K562 (cell line): ENCODE results near the gene RNF150. TPM values are rescaled to one million over a fixed set of nuclear protein-coding genes. Genes with fewer than 3 reads are reported as not detected.

Source experiments
- ATAC-seq: fragments of 200-7000 bp; cut with Tn5 transposase; 3 replicates; pipeline ENCODE4 v1.9.1; 2020; ENCODE audit warnings: moderate library complexity
- BruUV-seq: library from RNA; stranded (reverse); fragments of 400-500 nt; replicated peaks from 2 replicates; lab custom pipeline; 2021; lab: Mats Ljungman, UMichigan
- CTCF ChIA-PET: fragments of 300-600 bp; formaldehyde crosslinking; extraction: SDS; loops from one replicate; lab custom pipeline; 2021; ENCODE audit warnings: low intra/inter-chr PET ratio; lab: Yijun Ruan, JAX
- POLR2A ChIA-PET: fragments of 300-600, 350-650 bp; sonication (Branson Sonifier 250); formaldehyde crosslinking; extraction: SDS; loops from one replicate; lab custom pipeline; 2021; ENCODE audit warnings: antibody characterized with exemption, inconsistent platforms; lab: Yijun Ruan, JAX
- DNase-seq, 4 experiments: peaks; one replicate each; pipeline versions ENCODE4 v3.0.0 to v3.0.0-alpha.2; 2011 to 2018; ENCODE audit warnings: low spot score in 3 of 4, mixed read lengths in 3 of 4; ENCODE audit errors: extremely low read depth in 1 of 4
- FAIRE-seq: peaks from 2 replicates; lab custom pipeline; 2011; peaks lifted over from hg19 to GRCh38; lab: Jason Lieb, UNC
- H2AFZ ChIP-seq: 2 replicates; pipeline ENCODE4 v1.6.0; 2011; ENCODE audit warnings: low read depth, low read length, control low read depth, inconsistent platforms
- H3K27ac ChIP-seq: fragments of 200-600 bp; 3 replicates; pipeline ENCODE4 v1.8.0; 2011; ENCODE audit warnings: low read depth, mild to moderate bottlenecking, control low read depth, inconsistent platforms, low read length, moderate library complexity, mixed read lengths; ENCODE audit errors: extremely low read depth
- H3K27me3 ChIP-seq, 2 experiments: fragments of 300-600 bp in 1 of 2; 2 replicates in 1 of 2; 3 replicates in 1 of 2; pipeline versions ENCODE4 v1.6.0 to v1.8.0; 2011; ENCODE audit warnings: inconsistent platforms in 2 of 2, low read length in 2 of 2, mild to moderate bottlenecking in 1 of 2, mixed read lengths in 1 of 2, moderate library complexity in 1 of 2; ENCODE audit not compliant: control insufficient read depth in 2 of 2, insufficient read depth in 2 of 2
- H3K36me3 ChIP-seq: fragments of 300-600 bp; 3 replicates; pipeline ENCODE4 v1.8.0; 2011; ENCODE audit warnings: mild to moderate bottlenecking, low read length, inconsistent platforms; ENCODE audit not compliant: control insufficient read depth, insufficient read depth
- H3K4me1 ChIP-seq, 2 experiments: fragments of 200-600 bp in 1 of 2; replicated peaks in 1 of 2; 2 replicates in 1 of 2; 3 replicates in 1 of 2; pipeline versions ENCODE4 v1.5.1 to v1.8.0; 2011; ENCODE audit warnings: inconsistent platforms in 2 of 2, low read length in 2 of 2, mild to moderate bottlenecking in 1 of 2, mixed read lengths in 1 of 2, moderate library complexity in 1 of 2; ENCODE audit not compliant: control insufficient read depth in 2 of 2, insufficient read depth in 2 of 2
- H3K4me2 ChIP-seq: 2 replicates; pipeline ENCODE4 v1.6.1; 2011; ENCODE audit warnings: low read length, control low read depth, inconsistent platforms, mixed read lengths; ENCODE audit not compliant: insufficient read depth
- H3K4me3 ChIP-seq: fragments of 200-600 bp; sonication (generic), shearing (Covaris generic); 2 replicates; pipeline ENCODE4 v1.5.1; 2016; ENCODE audit warnings: control low read depth, inconsistent platforms
- H3K79me2 ChIP-seq: fragments of 200-600 bp; 3 replicates; pipeline ENCODE4 v1.8.0; 2011; ENCODE audit warnings: low read length, inconsistent platforms; ENCODE audit not compliant: control insufficient read depth, insufficient read depth
- H3K9ac ChIP-seq, 2 experiments: 2 replicates each; pipeline versions ENCODE4 v1.6.0 to v1.6.1; 2011; ENCODE audit warnings: low read depth in 2 of 2, low read length in 2 of 2, control low read depth in 1 of 2, inconsistent platforms in 1 of 2, mild to moderate bottlenecking in 1 of 2, mixed read lengths in 1 of 2; ENCODE audit not compliant: insufficient read depth in 1 of 2
- H3K9me1 ChIP-seq: one replicate; pipeline ENCODE4 v1.6.0; 2011; ENCODE audit warnings: inconsistent platforms, mild to moderate bottlenecking, low read length, moderate library complexity; ENCODE audit not compliant: control insufficient read depth, insufficient read depth
- H3K9me3 ChIP-seq: replicated peaks from 2 replicates; pipeline ENCODE4 v1.5.1; 2011; ENCODE audit warnings: low read depth, low read length, inconsistent platforms; ENCODE audit not compliant: control insufficient read depth, insufficient read depth
- H4K20me1 ChIP-seq: replicated peaks from 2 replicates; pipeline ENCODE4 v1.6.1; 2011; ENCODE audit warnings: low read length, inconsistent platforms, mixed read lengths; ENCODE audit not compliant: control insufficient read depth, insufficient read depth
- DIDO1 ChIP-seq: fragments of 450-650 bp; IDR thresholded peaks from 2 replicates; pipeline ENCODE4 v1.6.1; 2016; ENCODE audit warnings: low read depth, missing biosample characterization, missing genetic modification characterization
- ETV5 ChIP-seq: sonication (generic); formaldehyde crosslinking; IDR thresholded peaks from 2 replicates; pipeline ENCODE4 v1.4.0; 2020; ENCODE audit warnings: low read depth, mild to moderate bottlenecking, missing genetic modification reagents
- HLTF ChIP-seq: fragments of 450-650 bp; IDR thresholded peaks from 2 replicates; pipeline ENCODE4 v1.6.1; 2016
- HNRNPH1 ChIP-seq: fragments of 200-400 bp; formaldehyde crosslinking; optimal IDR thresholded peaks from 2 replicates; pipeline ENCODE3; 2017; ENCODE audit warnings: low read depth, mild to moderate bottlenecking, low read length, moderate library complexity
- KHSRP ChIP-seq: fragments of 450-650 bp; IDR thresholded peaks from 2 replicates; pipeline ENCODE4 v1.6.1; 2017
- MAFF ChIP-seq: IDR thresholded peaks from 2 replicates; pipeline ENCODE4 v1.6.1; 2012; ENCODE audit warnings: low read length, improper control_type of control experiment
- PPARD ChIP-seq: fragments of 250-450 bp; sonication (Bioruptor Pico); IDR thresholded peaks from 2 replicates; pipeline ENCODE4 v1.8.0; 2022; ENCODE audit warnings: inconsistent platforms, mild to moderate bottlenecking, moderate library complexity
- RUNX1 ChIP-seq: sonication (generic); IDR thresholded peaks from 2 replicates; pipeline ENCODE4 v1.6.1; 2016; ENCODE audit warnings: antibody characterized with exemption, low read depth
- WHSC1 ChIP-seq: IDR thresholded peaks from one replicate; pipeline ENCODE4 v1.6.1; 2012; ENCODE audit warnings: low read length, control low read depth, inconsistent platforms
- ZKSCAN3 ChIP-seq: fragments of 250-450 bp; sonication (Bioruptor Pico); IDR thresholded peaks from 2 replicates; pipeline ENCODE4 v1.4.0; 2020
- ZNF511 ChIP-seq: sonication (generic); formaldehyde crosslinking; IDR thresholded peaks from 2 replicates; pipeline ENCODE4 v1.8.0; 2022; ENCODE audit warnings: mild to moderate bottlenecking, missing genetic modification reagents
- in situ Hi-C: fragments of 300-500 bp; cut with MboI; formaldehyde crosslinking; loops from 4 replicates; pipeline ENCODE4 v1.15.0; 2018; ENCODE audit warnings: inconsistent platforms, mixed read lengths
- intact Hi-C: fragments of 100-400 bp; cut with micrococcal nuclease; formaldehyde crosslinking; loops from 2 replicates; pipeline ENCODE4 v1.14.2; 2022
- polyA plus RNA-seq, 8 experiments: library from polyadenylated mRNA; depleted of rRNA in 4 of 8; stranded (reverse) in 5 of 8; unstranded in 3 of 8; fragments of >200 nt; fragmentation: Nextera tagmentation in 2 of 8; fragmentation: Illumina TruSeq in 1 of 8; extraction: Ambion mirVana in 2 of 8; extraction: Trizol in 1 of 8; gene quantifications; 2 replicates each; pipeline versions ENCODE4 v1.2.1 to v1.2.3, GENCODE V29; 2011 to 2014; ENCODE audit warnings: inconsistent platforms in 1 of 8, missing spikeins in 1 of 8
- total RNA-seq, 7 experiments: library from RNA; depleted of rRNA in 6 of 7; stranded (reverse); fragments of >200 nt in 6 of 7; fragmentation: Illumina TruSeq in 2 of 7; extraction: Trizol in 2 of 7; gene quantifications; 2 replicates each; pipeline versions ENCODE4 v1.2.1 to v1.2.3, GENCODE V29; 2011 to 2021; ENCODE audit warnings: low replicate concordance in 1 of 7
- TF ChIP-seq, protein P1 (sequence below): IDR thresholded peaks from 3 replicates; pipeline ENCODE4 v1.6.1; 2011; ENCODE audit warnings: borderline replicate concordance, mild to moderate bottlenecking; ENCODE audit not compliant: insufficient read length, insufficient read depth

RNF150 gene
- total and polyA plus RNA-seq, 9 of the 15 experiments (the other 6 are each of a cell fraction or from before 2014, with no cell fraction given) = 0.09 TPM; not detected in 8

- intact Hi-C loops (loop anchor here (10.0 kb wide), 1 partner anchor 138 kb away; the partner anchor contains the start of gene RNF150), in situ Hi-C loops (no loop called here)
- no peak for ATAC-seq
- H3K9me1 ChIP-seq = no peaks in the 10 kb centered on the region
- no peaks in the 10 kb centered on the region for H3K36me3 ChIP-seq
- H3K4me3 ChIP-seq = no peak overlapping the region
- H4K20me1 ChIP-seq = no peaks in the 10 kb centered on the region
- H3K4me1 ChIP-seq = no peaks in the 10 kb centered on the region
- ChIA-PET POLR2A (no interaction called here), CTCF (no interaction called here)
- BruUV-seq = no TSS peak
- no peak overlapping the region for H3K27ac ChIP-seq
- no peak for DNase-seq
- H3K4me2 ChIP-seq = no peak overlapping the region
- no peaks in the 10 kb centered on the region for H3K79me2 ChIP-seq
- H3K9me3 ChIP-seq = no peaks in the 10 kb centered on the region
- FAIRE-seq = no peak
- H3K27me3 ChIP-seq = no peaks in the 10 kb centered on the region
- no peak overlapping the region for H2AFZ ChIP-seq
- no peak overlapping the region for H3K9ac ChIP-seq
- TF ChIP-seq PPARD (CRISPR knock-in tag) (no peak), HLTF (no peak), RUNX1 (no peak), ZNF511 (CRISPR knock-in tag) (no peak), KHSRP (no peak), WHSC1 (no peak), ETV5 (CRISPR knock-in tag) (no peak), ZKSCAN3 (no peak), DIDO1 (no peak), HNRNPH1 (no peak), MAFF (no peak)
- TF ChIP-seq, protein P1, sequence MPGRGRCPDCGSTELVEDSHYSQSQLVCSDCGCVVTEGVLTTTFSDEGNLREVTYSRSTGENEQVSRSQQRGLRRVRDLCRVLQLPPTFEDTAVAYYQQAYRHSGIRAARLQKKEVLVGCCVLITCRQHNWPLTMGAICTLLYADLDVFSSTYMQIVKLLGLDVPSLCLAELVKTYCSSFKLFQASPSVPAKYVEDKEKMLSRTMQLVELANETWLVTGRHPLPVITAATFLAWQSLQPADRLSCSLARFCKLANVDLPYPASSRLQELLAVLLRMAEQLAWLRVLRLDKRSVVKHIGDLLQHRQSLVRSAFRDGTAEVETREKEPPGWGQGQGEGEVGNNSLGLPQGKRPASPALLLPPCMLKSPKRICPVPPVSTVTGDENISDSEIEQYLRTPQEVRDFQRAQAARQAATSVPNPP = no peak
Observed at GRCh38 chr4:140996766-140997165, 136.5 kb downstream of the RNF150 start.
